Measurements from ENCODE around the gene EIF2S3B.
A peak's percentile ranks its signal among the peaks of the same experiment; 100 is the strongest.

DNA sequence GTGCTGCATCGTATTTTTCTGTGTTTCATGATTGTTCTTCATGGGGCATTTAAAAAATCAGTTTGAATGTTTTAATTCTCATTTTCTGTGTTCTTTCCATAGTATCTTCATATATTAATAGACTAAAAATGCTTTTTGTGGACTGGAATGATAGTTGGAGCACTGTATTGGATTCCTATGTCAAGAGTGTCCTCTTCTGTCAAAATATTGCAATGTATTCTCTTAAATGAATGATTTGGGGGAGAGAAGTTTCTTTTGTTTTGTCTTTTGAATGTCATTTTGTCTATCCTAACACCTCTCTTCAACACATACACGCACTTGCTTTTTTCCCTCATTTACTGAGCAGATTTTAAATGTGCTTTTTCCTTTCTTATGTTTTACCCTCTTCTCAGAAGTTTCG is 4.7 kb upstream of the EIF2S3B start:
- TF ChIP-seq, protein P1, sequence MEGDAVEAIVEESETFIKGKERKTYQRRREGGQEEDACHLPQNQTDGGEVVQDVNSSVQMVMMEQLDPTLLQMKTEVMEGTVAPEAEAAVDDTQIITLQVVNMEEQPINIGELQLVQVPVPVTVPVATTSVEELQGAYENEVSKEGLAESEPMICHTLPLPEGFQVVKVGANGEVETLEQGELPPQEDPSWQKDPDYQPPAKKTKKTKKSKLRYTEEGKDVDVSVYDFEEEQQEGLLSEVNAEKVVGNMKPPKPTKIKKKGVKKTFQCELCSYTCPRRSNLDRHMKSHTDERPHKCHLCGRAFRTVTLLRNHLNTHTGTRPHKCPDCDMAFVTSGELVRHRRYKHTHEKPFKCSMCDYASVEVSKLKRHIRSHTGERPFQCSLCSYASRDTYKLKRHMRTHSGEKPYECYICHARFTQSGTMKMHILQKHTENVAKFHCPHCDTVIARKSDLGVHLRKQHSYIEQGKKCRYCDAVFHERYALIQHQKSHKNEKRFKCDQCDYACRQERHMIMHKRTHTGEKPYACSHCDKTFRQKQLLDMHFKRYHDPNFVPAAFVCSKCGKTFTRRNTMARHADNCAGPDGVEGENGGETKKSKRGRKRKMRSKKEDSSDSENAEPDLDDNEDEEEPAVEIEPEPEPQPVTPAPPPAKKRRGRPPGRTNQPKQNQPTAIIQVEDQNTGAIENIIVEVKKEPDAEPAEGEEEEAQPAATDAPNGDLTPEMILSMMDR (IDR thresholded peaks at IDR 0.05; ENCODE audit: poor library complexity), result peak; percentile 40
- TF ChIP-seq EZH2 (IDR thresholded peaks at IDR 0.05; ENCODE audit: borderline replicate concordance), result no peak
- no peak for TF ChIP-seq EZH2phosphoT487 (IDR thresholded peaks at IDR 0.05; ENCODE audit: low read depth, severe bottlenecking, unreplicated experiment)

Measured in hepatocyte (in vitro differentiated cells).